ENCODE measurements around the gene ARRDC2.
A peak's percentile ranks its signal among the peaks of the same experiment; 100 is the strongest.
"Not testable (repeated sequence)": the region's sequence is repeated elsewhere in the genome, so short reads cannot be mapped to it uniquely, and the experiment has no call there.

The ARRDC2 gene

GRCh38 chr19:17989425-17990094 lies 18.4 kb upstream of the ARRDC2 start:
- DNase-seq (ENCODE audit: low read depth in 2 of 2): no peak

- DNase-seq (ENCODE audit: low read depth in 2 of 2): no peak
Measured at GRCh38 chr19:17993076-17993813, 14.7 kb upstream of the ARRDC2 start.

GRCh38 chr19:17996826-17997316 lies 11.1 kb upstream of the ARRDC2 start:
- DNase-seq (ENCODE audit: low read depth in 2 of 2): peak; percentile 65 to 67

- no peak for DNase-seq (ENCODE audit: low read depth in 2 of 2)
Measured at GRCh38 chr19:17997969-17998826, 9.8 kb upstream of the ARRDC2 start.

- DNase-seq (ENCODE audit: low read depth in 2 of 2): no peak
Measured at GRCh38 chr19:17998827-17999150, 9.2 kb upstream of the ARRDC2 start.

GRCh38 chr19:17999684-18000479 lies 8.1 kb upstream of the ARRDC2 start:
- DNase-seq (ENCODE audit: low read depth in 2 of 2): no peak

GRCh38 chr19:18000480-18000914 lies 7.5 kb upstream of the ARRDC2 start:
- DNase-seq (ENCODE audit: low read depth in 2 of 2): no peak

GRCh38 chr19:18000915-18001776 lies 6.8 kb upstream of the ARRDC2 start:
- DNase-seq (ENCODE audit: low read depth in 2 of 2): peak; percentile 86 to 94

- DNase-seq (ENCODE audit: low read depth in 2 of 2): no peak
Measured at GRCh38 chr19:18001777-18002345, 6.1 kb upstream of the ARRDC2 start.

GRCh38 chr19:18002347-18002850 lies 5.6 kb upstream of the ARRDC2 start:
- DNase-seq (ENCODE audit: low read depth in 2 of 2): no peak

GRCh38 chr19:18005750-18006149 lies 2.2 kb upstream of the ARRDC2 start:
- not testable (repeated sequence) for DNase-seq (ENCODE audit: low read depth in 2 of 2)

GRCh38 chr19:18007044-18007916 lies 690 bp upstream of the ARRDC2 start:
- peak; percentile 60 to 73 for DNase-seq (ENCODE audit: low read depth in 2 of 2)

- no peak for DNase-seq (ENCODE audit: low read depth in 2 of 2)
Measured at GRCh38 chr19:18008814-18009213, 844 bp downstream of the ARRDC2 start.

GRCh38 chr19:18009412-18010066 lies 1.6 kb downstream of the ARRDC2 start:
- no peak for DNase-seq (ENCODE audit: low read depth in 2 of 2)

- no peak for DNase-seq (ENCODE audit: low read depth in 2 of 2)
Measured at GRCh38 chr19:18010149-18010548, 2.2 kb downstream of the ARRDC2 start.

- no peak for DNase-seq (ENCODE audit: low read depth in 2 of 2)
Measured at GRCh38 chr19:18013210-18014111, 5.5 kb downstream of the ARRDC2 start.

- no peak for DNase-seq (ENCODE audit: low read depth in 2 of 2)
Measured at GRCh38 chr19:18014197-18014596, 6.2 kb downstream of the ARRDC2 start.

Data from stimulated activated CD8-positive, alpha-beta memory T cell treated with anti-CD3 and anti-CD28 coated beads, Interleukin-7, amount 100 ng/mL, for 4 hours (primary cell).